ENCODE data around the gene CABLES2.
A peak's percentile ranks its signal among the peaks of the same experiment; 100 is the strongest.

GRCh38 chr20:62388839-62389600 lies 18.1 kb downstream of the CABLES2 start:
- TF ChIP-seq CTCF (conservative IDR thresholded peaks at IDR 0.05; ENCODE audit: low read length) (0 out of 2 replicates have a peak, but pooled peaks have one; percentile 14), EZH2phosphoT487 (IDR thresholded peaks at IDR 0.05; ENCODE audit: borderline replicate concordance) (no peak)
